GM21737 (cell line): ENCODE measurements around the gene CYLD.

ENCODE experiments used
- ATAC-seq: cut with Tn5 transposase; IDR thresholded peaks from one replicate; pipeline ENCODE4 v1.9.1; 2021; ENCODE audit warnings: mild to moderate bottlenecking, moderate library complexity; ENCODE audit not compliant: unreplicated experiment

CYLD gene

GRCh38 chr16:50776037-50776436 lies 34.2 kb downstream of the CYLD start:
- no peak for ATAC-seq

- no peak for ATAC-seq
Measured at GRCh38 chr16:50778284-50779163, 36.6 kb downstream of the CYLD start.

GRCh38 chr16:50781043-50781442 lies 39.2 kb downstream of the CYLD start:
- no peak for ATAC-seq

GRCh38 chr16:50781518-50781917 lies 39.6 kb downstream of the CYLD start:
- no peak for ATAC-seq

GRCh38 chr16:50789757-50790156 lies 47.9 kb downstream of the CYLD start:
- ATAC-seq = no peak

GRCh38 chr16:50791522-50791921 lies 49.6 kb downstream of the CYLD start:
- no peak for ATAC-seq

GRCh38 chr16:50796829-50797228 lies 54.9 kb downstream of the CYLD start:
- ATAC-seq = no peak

GRCh38 chr16:50797456-50797855 lies 55.6 kb downstream of the CYLD start:
- ATAC-seq = no peak

- ATAC-seq = no peak
Measured at GRCh38 chr16:50800074-50800473, 58.2 kb downstream of the CYLD start.

GRCh38 chr16:50801036-50801435 lies 59.1 kb downstream of the CYLD start:
- no peak for ATAC-seq

- ATAC-seq = no peak
Measured at GRCh38 chr16:50802000-50802399, 60.1 kb downstream of the CYLD start.

- ATAC-seq = no peak
Measured at GRCh38 chr16:50802961-50803360, 61.1 kb downstream of the CYLD start.

GRCh38 chr16:50804290-50804907 lies 62.5 kb downstream of the CYLD start:
- ATAC-seq = no peak

GRCh38 chr16:50806099-50807062 lies 64.5 kb downstream of the CYLD start:
- peak; percentile 78 for ATAC-seq

GRCh38 chr16:50808929-50809538 lies 67.1 kb downstream of the CYLD start:
- ATAC-seq = no peak

- ATAC-seq = no peak
Measured at GRCh38 chr16:50809561-50809960, 67.7 kb downstream of the CYLD start.

- no peak for ATAC-seq
Measured at GRCh38 chr16:50810241-50810965, 68.5 kb downstream of the CYLD start.

GRCh38 chr16:50812046-50812445 lies 70.2 kb downstream of the CYLD start:
- ATAC-seq = no peak

GRCh38 chr16:50812876-50813466 lies 71.1 kb downstream of the CYLD start:
- no peak for ATAC-seq

- ATAC-seq = no peak
Measured at GRCh38 chr16:50814052-50814451, 72.2 kb downstream of the CYLD start.
